GM12878 (cell line): Measurements from ENCODE around the gene PPP2R3B. TPM values are rescaled to one million over a fixed set of nuclear protein-coding genes. Genes with fewer than 3 reads are reported as not detected.

Source experiments
- ATAC-seq: fragments of 200-7000 bp; cut with Tn5 transposase; 3 replicates; pipeline ENCODE4 v1.9.1; 2020; ENCODE audit warnings: mild to moderate bottlenecking, moderate library complexity
- BruUV-seq: library from RNA; stranded (reverse); fragments of 400-500 nt; replicated peaks from 2 replicates; lab custom pipeline; 2021; lab: Mats Ljungman, UMichigan
- CTCF ChIA-PET: fragments of 300-600 bp; sonication (Branson Sonifier 250); formaldehyde crosslinking; extraction: SDS; loops from one replicate; lab custom pipeline; 2021; ENCODE audit warnings: inconsistent platforms; lab: Yijun Ruan, JAX
- POLR2A ChIA-PET: fragments of 350-600 bp; formaldehyde crosslinking; extraction: SDS; loops from one replicate; lab custom pipeline; 2021; ENCODE audit warnings: inconsistent platforms; lab: Charles Lee
- RAD21 ChIA-PET: fragments of 300-600 bp; sonication (Branson Sonifier 250); formaldehyde crosslinking; loops from one replicate; lab custom pipeline; 2023; ENCODE audit warnings: antibody characterized with exemption; ENCODE audit not compliant: unreplicated experiment; lab: Charles Lee
- SMC1A ChIA-PET: fragments of 300-600 bp; sonication (Branson Sonifier 250); formaldehyde crosslinking; loops from one replicate; lab custom pipeline; 2023; ENCODE audit not compliant: unreplicated experiment, uncharacterized antibody; lab: Charles Lee
- DNase-seq: peaks from one replicate; pipeline ENCODE4 v3.0.0-alpha.2; 2011; ENCODE audit warnings: low read depth, low spot score
- FAIRE-seq: peaks from 3 replicates; lab custom pipeline; 2011; peaks lifted over from hg19 to GRCh38; lab: Jason Lieb, UNC
- H2AFZ ChIP-seq: 2 replicates; pipeline ENCODE4 v1.6.0; 2011; ENCODE audit warnings: low read depth, low read length, control low read depth; ENCODE audit not compliant: control insufficient read depth
- H3K27ac ChIP-seq: 2 replicates; pipeline ENCODE4 v1.5.1; 2011; ENCODE audit warnings: control low read depth; ENCODE audit not compliant: control insufficient read depth, insufficient read depth
- H3K27me3 ChIP-seq, 2 experiments: replicated peaks in 1 of 2; 2 replicates each; pipeline versions ENCODE4 v1.6.0 to v1.6.1; 2011; ENCODE audit warnings: low read length in 1 of 2; ENCODE audit not compliant: control insufficient read depth in 2 of 2, insufficient read depth in 2 of 2
- H3K36me3 ChIP-seq, 2 experiments: 2 replicates each; pipeline ENCODE4 v1.5.1; 2011; ENCODE audit warnings: low read length in 1 of 2; ENCODE audit not compliant: control insufficient read depth in 2 of 2, insufficient read depth in 2 of 2
- H3K4me1 ChIP-seq: 2 replicates; pipeline ENCODE4 v1.6.1; 2011; ENCODE audit warnings: mild to moderate bottlenecking, low read length, moderate library complexity, mixed read lengths; ENCODE audit not compliant: control insufficient read depth, insufficient read depth
- H3K4me2 ChIP-seq: 2 replicates; pipeline ENCODE4 v1.6.0; 2011; ENCODE audit warnings: control low read depth; ENCODE audit not compliant: control insufficient read depth, insufficient read depth
- H3K4me3 ChIP-seq: fragments of 200-600 bp; sonication (generic); 2 replicates; pipeline ENCODE4 v1.5.1; 2016
- H3K79me2 ChIP-seq: 2 replicates; pipeline ENCODE4 v1.6.0; 2011; ENCODE audit warnings: low read length; ENCODE audit not compliant: control insufficient read depth, insufficient read depth
- H3K9ac ChIP-seq: 2 replicates; pipeline ENCODE4 v1.8.0; 2011; ENCODE audit warnings: low read length, control low read depth, mixed read lengths; ENCODE audit not compliant: control insufficient read depth, insufficient read depth
- H3K9me3 ChIP-seq: replicated peaks from 3 replicates; pipeline ENCODE4 v1.5.1; 2011; ENCODE audit warnings: mild to moderate bottlenecking, low read length; ENCODE audit not compliant: control insufficient read depth, insufficient read depth
- H4K20me1 ChIP-seq: 2 replicates; pipeline ENCODE4 v1.6.0; 2011; ENCODE audit not compliant: control insufficient read depth, insufficient read depth
- BRCA1 ChIP-seq: IDR thresholded peaks from 2 replicates; pipeline ENCODE4 v1.6.1; 2011; ENCODE audit warnings: low read depth, low read length, improper control_type of control experiment
- CHD4 ChIP-seq: fragments of 200-600 bp; sonication (generic); IDR thresholded peaks from 2 replicates; pipeline ENCODE4 v1.6.1; 2016; ENCODE audit warnings: mild to moderate bottlenecking
- FOS ChIP-seq: IDR thresholded peaks from 3 replicates; pipeline ENCODE4 v1.6.1; 2011; ENCODE audit warnings: borderline replicate concordance; ENCODE audit not compliant: insufficient read length; ENCODE audit errors: extremely low read depth
- HDAC2 ChIP-seq: fragments of 200-600 bp; sonication (generic); IDR thresholded peaks from 2 replicates; pipeline ENCODE4 v1.6.1; 2017
- IKZF2 ChIP-seq, 2 experiments: fragments of 450-650 bp; IDR thresholded peaks; 2 replicates each; pipeline ENCODE4 v1.6.1; 2017; ENCODE audit warnings: mild to moderate bottlenecking in 2 of 2, moderate library complexity in 2 of 2
- NKRF ChIP-seq: fragments of 450-650 bp; conservative IDR thresholded peaks from 2 replicates; pipeline ENCODE4 v1.6.1; 2017; ENCODE audit warnings: mild to moderate bottlenecking, moderate library complexity
- NRF1 ChIP-seq: conservative IDR thresholded peaks from 2 replicates; pipeline ENCODE4 v1.6.1; 2011; ENCODE audit warnings: mild to moderate bottlenecking, low read depth, low read length, improper control_type of control experiment
- PAX8 ChIP-seq: fragments of 450-650 bp; IDR thresholded peaks from 2 replicates; pipeline ENCODE4 v1.6.1; 2017; ENCODE audit warnings: mild to moderate bottlenecking, moderate library complexity
- SRF ChIP-seq, 2 experiments: IDR thresholded peaks; 2 replicates each; pipeline ENCODE4 v1.6.1; 2011; ENCODE audit warnings: low read depth in 2 of 2, low read length in 2 of 2, mild to moderate bottlenecking in 1 of 2, moderate library complexity in 1 of 2
- ZSCAN29 ChIP-seq: fragments of 450-650 bp; IDR thresholded peaks from 2 replicates; pipeline ENCODE4 v1.6.1; 2017; ENCODE audit warnings: mild to moderate bottlenecking, moderate library complexity
- ZZZ3 ChIP-seq: IDR thresholded peaks from 2 replicates; pipeline ENCODE4 v1.6.1; 2011; ENCODE audit warnings: low read depth; ENCODE audit not compliant: control insufficient read depth, insufficient read length
- WGBS: methylation state at CpG from one replicate; pipeline ENCODE4 v1.1.6; 2016; ENCODE audit warnings: low lambda C conversion rate; ENCODE audit not compliant: insufficient replicate concordance, insufficient coverage; ENCODE audit errors: missing lambda C conversion rate; 5-methylcytosine and 5-hydroxymethylcytosine counted together
- in situ Hi-C: fragments of 300-500 bp; cut with MboI; formaldehyde crosslinking; loops from 9 replicates; pipeline ENCODE4 v1.14.3; 2018; ENCODE audit warnings: mixed read lengths
- intact Hi-C: fragments of 100-400 bp; cut with micrococcal nuclease; formaldehyde crosslinking; loops from one replicate; pipeline ENCODE4 v1.14.2; 2022; ENCODE audit not compliant: unreplicated experiment
- polyA plus RNA-seq, 11 experiments: library from polyadenylated mRNA; depleted of rRNA in 4 of 11; unstranded in 6 of 11; stranded (reverse) in 5 of 11; fragments of >200 nt; fragmentation: Nextera tagmentation in 4 of 11; fragmentation: Illumina TruSeq in 1 of 11; extraction: Ambion mirVana in 4 of 11; extraction: Trizol in 1 of 11; gene quantifications; 1 replicate in 1 of 11; 2 replicates in 10 of 11; pipeline versions ENCODE4 v1.2.1 to v1.2.3, GENCODE V29; 2011 to 2016; ENCODE audit warnings: inconsistent platforms in 2 of 11, missing spikeins in 2 of 11, low read depth in 1 of 11
- total RNA-seq, 4 experiments: library from RNA; depleted of rRNA in 3 of 4; stranded (reverse); fragments of >200 nt in 3 of 4; fragmentation: Illumina TruSeq in 1 of 4; extraction: Trizol in 1 of 4; gene quantifications; 2 replicates each; pipeline versions ENCODE4 v1.2.1 to v1.2.3, GENCODE V29; 2013 to 2021

Gene PPP2R3B
- total and polyA plus RNA-seq, 10 of the 15 experiments (the other 5 are each of a cell fraction or from before 2014, with no cell fraction given) = 0.11 to 34.3 (median 9.7) TPM; not detected in 1

- no peak overlapping the region for H3K27ac ChIP-seq
- intact Hi-C loops (no loop called here), in situ Hi-C loops (no loop called here)
- no peaks in the 10 kb centered on the region for H3K4me1 ChIP-seq
- no peak overlapping the region for H2AFZ ChIP-seq
- WGBS = 89% methylated on average over 10 of the region's 10 CpGs
- TF ChIP-seq SRF (IDR thresholded peaks at IDR 0.05; ENCODE audit: low read depth in 2 of 2, low read length in 2 of 2) (no peak), NRF1 (no peak), PAX8 (no peak), ZSCAN29 (no peak), CHD4 (no peak), BRCA1 (no peak), IKZF2 (IDR thresholded peaks at IDR 0.05) (no peak), HDAC2 (no peak), NKRF (no peak), ZZZ3 (no peak), FOS (no peak)
- no peak overlapping the region for H3K4me2 ChIP-seq
- ChIA-PET CTCF (no interaction called here), POLR2A (no interaction called here), SMC1A (no interaction called here), RAD21 (no interaction called here)
- no peak overlapping the region for H3K9ac ChIP-seq
- no peak overlapping the region for H3K4me3 ChIP-seq
- H4K20me1 ChIP-seq = no peaks in the 10 kb centered on the region
- ATAC-seq (no peak), FAIRE-seq (no peak), DNase-seq (no peak)
- peaks cover 2% of the 10 kb centered on the region; the same call in 1 of the 3 replicates for H3K9me3 ChIP-seq
- no peaks in the 10 kb centered on the region for H3K79me2 ChIP-seq
- no peaks in the 10 kb centered on the region for H3K36me3 ChIP-seq
- H3K27me3 ChIP-seq = no peaks in the 10 kb centered on the region
- no TSS peak for BruUV-seq
Measured at GRCh38 chrX:349702-350101, 37.0 kb downstream of the PPP2R3B start.
